ENCODE measurements around the gene FAM131B. TPM values are rescaled to one million over a fixed set of nuclear protein-coding genes. Genes with fewer than 3 reads are reported as not detected.

Gene FAM131B
- total RNA-seq, 2 experiments from 2014 or later = 1.7 to 1.8 TPM

- Mint-ChIP-seq H3K27me3 (peaks cover 4% of the 10 kb centered on the region), H3K4me1 (no peaks in the 10 kb centered on the region), H3K36me3 (ENCODE audit: low read depth) (no peaks in the 10 kb centered on the region), H3K4me3 (no peak overlapping the region), H3K27ac (no peak overlapping the region), H3K9me3 (ENCODE audit: low read depth) (no peaks in the 10 kb centered on the region)
- ChIA-PET POLR2A (no interaction called here), CTCF (interaction anchor here (1.0 to 2.2 kb wide), 4 partner anchors 15 to 91 kb away, joined by 3 to 6 read pairs (median 4); no protein-coding TSS in a partner anchor)
- ATAC-seq (no peak), DNase-seq (no peak)
- intact Hi-C loops (cut with DNase I, micrococcal nuclease) = loop anchor here in 1 of 2 experiments (10.0 kb wide), 1 partner anchor 326 kb away; no protein-coding TSS in a partner anchor
Observed at GRCh38 chr7:143331179-143331801, 31.2 kb downstream of the FAM131B start.

- Mint-ChIP-seq H3K9me3 (ENCODE audit: low read depth) (no peaks in the 10 kb centered on the region), H3K4me3 (no peak overlapping the region), H3K4me1 (peaks cover 5% of the 10 kb centered on the region), H3K36me3 (ENCODE audit: low read depth) (no peaks in the 10 kb centered on the region), H3K27me3 (no peaks in the 10 kb centered on the region), H3K27ac (no peak overlapping the region)
- POLR2A ChIA-PET = no interaction called here
- intact Hi-C loops (cut with DNase I, micrococcal nuclease) = loop anchor here in 1 of 2 experiments (10.0 kb wide), 1 partner anchor 325 kb away; no protein-coding TSS in a partner anchor
- CTCF ChIA-PET = interaction anchor here (1.4 to 2.2 kb wide), 2 partner anchors 30 to 89 kb away, joined by 3 to 6 read pairs; no protein-coding TSS in a partner anchor
- ATAC-seq (no peak), DNase-seq (no peak)
Observed at GRCh38 chr7:143329471-143330170, 32.9 kb downstream of the FAM131B start.

DNA sequence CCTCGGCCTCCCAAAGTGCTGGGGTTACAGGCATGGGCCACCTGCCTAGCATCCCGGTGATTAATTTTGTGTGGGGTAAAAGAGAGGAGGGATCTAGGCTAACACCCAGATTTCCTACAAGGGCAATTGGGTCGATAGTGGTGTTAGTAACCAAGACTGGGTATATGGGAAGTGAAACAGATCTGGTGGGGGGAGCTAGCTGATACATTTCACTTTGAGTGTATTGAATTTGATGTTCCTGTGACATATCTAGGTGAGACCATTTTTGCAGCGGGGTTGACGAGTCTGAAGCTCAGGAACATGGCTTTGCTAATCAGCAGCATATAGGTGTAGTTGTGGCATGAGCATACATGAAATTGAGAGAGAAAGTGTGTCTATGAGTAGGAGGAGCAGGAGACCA lies 34.6 kb downstream of the FAM131B start:
- ChIA-PET CTCF (interaction anchor here (0.8 kb wide), 1 partner anchor 19 kb away, joined by 4 read pairs; no protein-coding TSS in a partner anchor), POLR2A (no interaction called here)
- H3K9me3 Mint-ChIP-seq (ENCODE audit: low read depth) = no peaks in the 10 kb centered on the region
- ATAC-seq = no peak
- no peak for DNase-seq
- intact Hi-C loops (cut with DNase I, micrococcal nuclease) = no loop called here
- no peak overlapping the region for H3K4me3 Mint-ChIP-seq
- no peak overlapping the region for H3K27ac Mint-ChIP-seq
- no peaks in the 10 kb centered on the region for H3K27me3 Mint-ChIP-seq
- H3K36me3 Mint-ChIP-seq (ENCODE audit: low read depth) = no peaks in the 10 kb centered on the region
- peaks cover 5% of the 10 kb centered on the region for H3K4me1 Mint-ChIP-seq

GRCh38 chr7:143325240-143325639 lies 37.3 kb downstream of the FAM131B start:
- CTCF ChIA-PET = no interaction called here
- H3K27me3 Mint-ChIP-seq = no peaks in the 10 kb centered on the region
- ATAC-seq (no peak), DNase-seq (no peak)
- no peak overlapping the region for H3K4me3 Mint-ChIP-seq
- intact Hi-C loops (cut with DNase I, micrococcal nuclease) = no loop called here
- no peak overlapping the region for H3K27ac Mint-ChIP-seq
- no peaks in the 10 kb centered on the region for H3K9me3 Mint-ChIP-seq (ENCODE audit: low read depth)
- POLR2A ChIA-PET = no interaction called here
- H3K36me3 Mint-ChIP-seq (ENCODE audit: low read depth) = no peaks in the 10 kb centered on the region
- H3K4me1 Mint-ChIP-seq = peaks cover 5% of the 10 kb centered on the region

GRCh38 chr7:143323653-143324052 lies 38.9 kb downstream of the FAM131B start:
- Mint-ChIP-seq H3K4me1 (peaks cover 5% of the 10 kb centered on the region), H3K4me3 (no peak overlapping the region), H3K36me3 (ENCODE audit: low read depth) (no peaks in the 10 kb centered on the region), H3K27me3 (no peaks in the 10 kb centered on the region), H3K27ac (no peak overlapping the region), H3K9me3 (ENCODE audit: low read depth) (no peaks in the 10 kb centered on the region)
- intact Hi-C loops (cut with DNase I, micrococcal nuclease) = no loop called here
- DNase-seq (no peak), ATAC-seq (no peak)
- ChIA-PET POLR2A (no interaction called here), CTCF (no interaction called here)

DNA sequence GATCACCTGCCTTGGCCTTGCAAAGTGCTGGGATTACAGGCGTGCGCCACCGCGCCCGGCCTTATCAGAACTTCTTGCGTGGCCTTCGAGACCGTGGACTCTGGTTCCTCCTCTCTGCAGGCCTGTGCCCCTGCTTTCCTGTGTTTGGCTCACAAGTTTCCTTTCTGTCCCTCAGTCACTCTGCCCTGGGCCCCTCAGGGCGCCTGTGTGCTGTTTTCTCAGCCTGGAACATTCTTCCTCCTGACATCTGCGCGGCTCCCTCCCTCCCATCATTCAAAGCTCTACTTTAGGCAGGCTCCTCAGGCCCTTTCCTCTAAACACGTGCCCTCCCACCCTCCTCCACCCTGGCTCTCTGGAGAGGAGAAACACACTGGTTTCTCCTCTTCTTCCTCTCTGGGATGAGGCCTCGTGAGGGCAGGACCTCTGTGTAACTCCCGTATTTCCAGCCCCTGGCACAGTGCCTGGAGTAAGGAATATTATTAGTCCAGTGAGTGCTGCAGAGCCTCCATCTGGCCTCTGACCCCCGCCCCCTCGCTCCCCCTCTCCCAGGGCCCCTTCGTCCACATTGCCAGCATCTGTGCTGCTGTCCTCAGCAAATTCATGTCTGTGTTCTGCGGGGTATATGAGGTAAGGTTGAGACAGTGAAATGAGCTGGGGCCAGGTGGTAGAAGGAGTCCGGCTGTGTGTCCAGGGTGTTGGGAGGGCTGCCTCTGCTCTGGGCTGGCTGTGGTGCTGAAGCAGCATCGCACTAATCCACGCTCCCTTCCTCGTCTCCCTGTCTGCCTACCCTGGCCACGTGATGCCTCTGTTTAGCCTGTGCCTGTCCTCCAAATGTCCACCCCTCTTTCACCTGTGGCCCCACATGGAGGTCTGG lies 39.5 kb downstream of the FAM131B start:
- POLR2A ChIA-PET = no interaction called here
- CTCF ChIA-PET = no interaction called here
- Mint-ChIP-seq H3K27me3 (no peaks in the 10 kb centered on the region), H3K27ac (no peak overlapping the region), H3K4me1 (peaks cover 5% of the 10 kb centered on the region), H3K4me3 (no peak overlapping the region), H3K9me3 (ENCODE audit: low read depth) (no peaks in the 10 kb centered on the region), H3K36me3 (ENCODE audit: low read depth) (no peaks in the 10 kb centered on the region)
- ATAC-seq (no peak), DNase-seq (no peak)
- intact Hi-C loops (cut with DNase I, micrococcal nuclease) = no loop called here

GRCh38 chr7:143321734-143322133 lies 40.8 kb downstream of the FAM131B start:
- no peaks in the 10 kb centered on the region for H3K36me3 Mint-ChIP-seq (ENCODE audit: low read depth)
- H3K4me1 Mint-ChIP-seq = peaks cover 5% of the 10 kb centered on the region
- POLR2A ChIA-PET = no interaction called here
- ATAC-seq (peak; percentile 42), DNase-seq (no peak)
- H3K27me3 Mint-ChIP-seq = no peaks in the 10 kb centered on the region
- no peak overlapping the region for H3K4me3 Mint-ChIP-seq
- CTCF ChIA-PET = interaction anchor here (0.7 kb wide), 1 partner anchor 23 kb away, joined by 3 read pairs; no protein-coding TSS in a partner anchor
- no peaks in the 10 kb centered on the region for H3K9me3 Mint-ChIP-seq (ENCODE audit: low read depth)
- intact Hi-C loops (cut with DNase I, micrococcal nuclease) = no loop called here
- no peak overlapping the region for H3K27ac Mint-ChIP-seq

- DNase-seq = no peak
- Mint-ChIP-seq H3K27ac (no peak overlapping the region), H3K4me1 (peaks cover 5% of the 10 kb centered on the region), H3K27me3 (no peaks in the 10 kb centered on the region), H3K4me3 (no peak overlapping the region), H3K9me3 (ENCODE audit: low read depth) (no peaks in the 10 kb centered on the region), H3K36me3 (ENCODE audit: low read depth) (no peaks in the 10 kb centered on the region)
- POLR2A ChIA-PET = no interaction called here
- CTCF ChIA-PET = no interaction called here
- ATAC-seq = no peak
- intact Hi-C loops (cut with DNase I, micrococcal nuclease) = no loop called here
Observed at GRCh38 chr7:143321242-143321641, 41.3 kb downstream of the FAM131B start.

DNA sequence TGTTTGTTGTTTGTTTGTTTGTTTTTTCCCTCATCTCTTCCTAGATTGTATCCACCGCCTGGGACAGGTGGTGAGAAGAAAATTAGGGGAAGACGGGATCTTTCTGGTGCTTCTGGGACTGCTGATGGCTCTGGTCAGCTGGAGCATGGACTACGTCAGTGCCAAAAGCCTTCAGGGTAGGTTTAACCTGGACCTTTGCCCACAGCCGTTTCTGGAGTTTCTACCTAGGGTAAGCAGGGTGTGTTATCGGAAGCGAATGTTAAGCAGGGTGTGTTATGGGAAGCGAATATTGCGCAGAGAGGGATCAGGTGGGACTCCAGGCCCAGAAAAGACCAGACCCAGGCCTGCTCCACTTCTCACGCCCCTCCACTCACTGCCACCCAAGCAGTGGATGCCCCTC lies 41.9 kb downstream of the FAM131B start:
- H3K9me3 Mint-ChIP-seq (ENCODE audit: low read depth) = no peaks in the 10 kb centered on the region
- POLR2A ChIA-PET = no interaction called here
- DNase-seq (no peak), ATAC-seq (no peak)
- no peaks in the 10 kb centered on the region for H3K36me3 Mint-ChIP-seq (ENCODE audit: low read depth)
- no peaks in the 10 kb centered on the region for H3K27me3 Mint-ChIP-seq
- no peak overlapping the region for H3K27ac Mint-ChIP-seq
- intact Hi-C loops (cut with DNase I, micrococcal nuclease) = no loop called here
- peaks cover 5% of the 10 kb centered on the region for H3K4me1 Mint-ChIP-seq
- H3K4me3 Mint-ChIP-seq = no peak overlapping the region
- CTCF ChIA-PET = no interaction called here

DNA sequence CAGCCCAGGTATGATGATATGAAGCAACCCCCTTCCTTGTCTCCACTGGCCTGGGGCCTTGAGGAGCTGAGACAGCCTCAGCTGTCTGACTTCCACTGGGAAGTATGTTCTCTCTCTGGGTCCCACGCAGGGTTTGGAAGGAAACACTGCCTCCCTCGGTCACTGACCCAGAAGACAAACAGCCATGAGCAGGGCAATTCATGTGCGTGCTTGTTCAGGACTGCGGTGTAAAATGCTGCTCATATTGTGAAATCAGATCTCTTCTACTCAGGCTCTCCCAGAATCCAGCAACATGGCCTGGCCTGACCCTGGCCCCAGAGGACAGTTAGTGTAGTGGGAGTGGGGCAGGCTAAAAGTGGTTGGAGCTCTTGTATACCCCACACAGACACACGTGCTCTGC lies 43.9 kb downstream of the FAM131B start:
- ChIA-PET CTCF (interaction anchor here (0.5 to 1.0 kb wide), 2 partner anchors 10 to 98 kb away, joined by 3 to 4 read pairs; no protein-coding TSS in a partner anchor), POLR2A (no interaction called here)
- H3K4me3 Mint-ChIP-seq = no peak overlapping the region
- DNase-seq (no peak), ATAC-seq (no peak)
- H3K27ac Mint-ChIP-seq = no peak overlapping the region
- H3K36me3 Mint-ChIP-seq (ENCODE audit: low read depth) = no peaks in the 10 kb centered on the region
- no peaks in the 10 kb centered on the region for H3K9me3 Mint-ChIP-seq (ENCODE audit: low read depth)
- no peaks in the 10 kb centered on the region for H3K27me3 Mint-ChIP-seq
- intact Hi-C loops (cut with DNase I, micrococcal nuclease) = no loop called here
- H3K4me1 Mint-ChIP-seq = no peaks in the 10 kb centered on the region

DNA sequence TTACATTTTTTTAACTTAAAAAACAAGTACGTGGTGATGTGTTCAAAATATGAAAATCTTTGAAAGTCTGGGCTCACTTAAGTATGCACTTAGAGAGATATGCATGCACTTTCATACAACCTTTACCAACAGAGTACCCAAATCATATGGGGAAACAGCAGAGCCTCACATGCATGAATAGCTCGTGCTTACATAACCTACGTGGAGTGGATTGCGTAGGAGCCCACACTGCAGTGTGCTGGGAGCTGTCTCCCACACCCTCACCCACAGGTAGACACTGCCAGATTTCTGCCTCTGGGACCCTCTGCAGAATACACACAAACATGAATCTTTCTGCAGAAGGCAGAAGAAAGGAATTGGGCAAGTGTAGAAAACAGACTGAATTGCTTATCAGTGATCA lies 46.0 kb downstream of the FAM131B start:
- no peaks in the 10 kb centered on the region for H3K36me3 Mint-ChIP-seq (ENCODE audit: low read depth)
- H3K27ac Mint-ChIP-seq = no peak overlapping the region
- POLR2A ChIA-PET = interaction anchor here (0.6 kb wide), 1 partner anchor 10 kb away, joined by 3 read pairs; no protein-coding TSS in a partner anchor
- CTCF ChIA-PET = interaction anchor here (0.7 to 0.9 kb wide), 3 partner anchors 11 to 20 kb away, joined by 3 read pairs; no protein-coding TSS in a partner anchor
- intact Hi-C loops (cut with DNase I, micrococcal nuclease) = no loop called here
- no peak for DNase-seq
- no peak for ATAC-seq
- no peaks in the 10 kb centered on the region for H3K4me1 Mint-ChIP-seq
- no peak overlapping the region for H3K4me3 Mint-ChIP-seq
- H3K27me3 Mint-ChIP-seq = no peaks in the 10 kb centered on the region
- H3K9me3 Mint-ChIP-seq (ENCODE audit: low read depth) = no peaks in the 10 kb centered on the region
